ENCODE measurements around the gene SASH1. TPM values are rescaled to one million over a fixed set of nuclear protein-coding genes. Genes with fewer than 3 reads are reported as not detected.
"Not testable (repeated sequence)": the region's sequence is repeated elsewhere in the genome, so short reads cannot be mapped to it uniquely, and the experiment has no call there.

SASH1 gene
- total RNA-seq, 1 donor from 2014 or later: 0.41 TPM

GRCh38 chr6:148365041-148365440, 22.4 kb downstream of the SASH1 start:
- intact Hi-C loops (cut with micrococcal nuclease): no loop called here

GRCh38 chr6:148367411-148368024, 24.9 kb downstream of the SASH1 start:
- intact Hi-C loops (cut with micrococcal nuclease): no loop called here

GRCh38 chr6:148370176-148370575, 27.5 kb downstream of the SASH1 start:
- intact Hi-C loops (cut with micrococcal nuclease): no loop called here

DNA sequence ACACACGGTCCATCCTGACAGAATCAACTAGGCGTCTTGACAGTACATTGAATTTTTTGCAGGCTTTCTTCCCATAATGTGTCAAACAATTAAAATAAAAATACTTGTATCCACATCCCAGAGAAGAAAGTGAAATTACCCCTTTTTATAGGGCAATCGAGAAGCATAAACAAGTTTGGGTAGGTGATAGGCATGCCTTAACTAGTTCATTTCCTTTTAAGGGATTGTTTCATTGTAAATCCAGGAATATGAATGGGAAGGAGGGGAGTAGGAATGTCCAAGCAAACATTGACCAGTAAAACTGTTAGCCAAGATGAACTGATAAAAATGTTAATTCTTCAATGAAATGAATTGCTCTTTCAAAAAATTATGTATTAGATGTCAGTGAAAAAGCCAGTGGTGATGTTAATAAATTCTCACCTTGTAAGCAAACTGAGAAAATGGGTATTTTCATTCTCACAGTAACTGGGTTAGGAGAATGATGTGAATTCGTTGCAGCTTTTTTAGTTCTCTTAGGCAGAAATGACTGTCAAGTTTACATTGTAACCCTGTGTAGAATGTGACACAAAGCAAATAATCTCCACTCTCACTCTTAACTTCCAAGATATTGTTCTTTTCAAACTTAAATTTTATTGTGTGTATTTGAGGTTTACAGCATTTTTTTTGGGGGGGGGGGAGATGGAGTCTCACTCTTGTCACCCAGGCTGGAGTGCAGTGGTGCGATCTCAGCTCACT, 31.6 kb downstream of the SASH1 start:
- intact Hi-C loops (cut with micrococcal nuclease): no loop called here

DNA sequence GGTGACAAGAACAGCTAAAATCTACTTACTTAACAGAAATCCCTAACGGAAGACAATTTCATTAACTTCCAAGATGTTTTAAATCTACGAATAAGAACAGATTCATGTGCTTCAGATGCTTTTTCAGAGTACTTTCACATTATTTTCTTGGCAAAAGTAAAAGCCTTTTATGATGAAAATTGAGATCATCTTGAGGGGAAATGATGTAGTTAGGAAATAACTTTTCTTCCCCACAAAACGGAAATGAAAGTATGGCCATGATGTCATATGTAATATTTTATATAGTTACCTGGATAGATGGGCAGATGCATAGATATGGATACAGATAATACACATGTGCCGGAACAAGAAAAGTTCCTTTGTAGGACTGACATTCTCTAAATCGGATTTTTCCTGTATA, 32.8 kb downstream of the SASH1 start:
- intact Hi-C loops (cut with micrococcal nuclease): no loop called here

- intact Hi-C loops (cut with micrococcal nuclease): no loop called here
Observed at GRCh38 chr6:148379481-148379880, 36.8 kb downstream of the SASH1 start.

DNA sequence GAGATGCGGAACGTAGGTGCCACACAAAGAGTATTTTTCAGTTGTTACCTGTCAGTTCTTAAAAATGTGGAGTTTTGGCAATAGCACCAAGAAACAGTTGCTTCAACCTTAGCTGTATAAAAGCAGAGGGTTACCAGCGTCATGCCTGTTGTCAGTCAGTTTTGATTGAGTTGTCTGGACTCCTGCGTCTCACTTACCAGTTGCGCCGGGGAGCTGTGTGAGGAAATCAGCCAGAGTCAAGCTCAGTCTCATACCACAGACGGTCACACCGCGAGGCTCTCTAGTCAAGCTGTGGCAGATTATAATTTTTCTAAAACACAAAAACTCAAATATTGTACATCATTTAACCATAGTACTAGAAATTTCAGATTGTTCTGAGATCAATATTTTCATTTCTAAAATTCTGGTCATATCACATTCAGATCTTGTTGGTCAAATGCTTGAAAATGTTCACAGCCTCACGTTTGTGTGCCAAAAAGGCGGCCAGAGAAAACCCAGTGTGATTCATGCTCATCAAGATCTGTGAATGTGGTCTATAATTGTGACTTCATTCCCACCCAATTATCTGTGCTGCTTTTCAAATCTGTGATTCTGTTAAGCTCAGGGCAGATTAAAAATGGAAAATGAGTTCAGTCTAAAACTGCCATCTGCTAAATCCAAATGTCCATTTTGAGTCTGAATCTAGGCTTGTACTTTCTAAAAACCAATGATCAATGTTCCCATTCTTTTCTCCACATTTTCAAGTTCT, 37.5 kb downstream of the SASH1 start:
- intact Hi-C loops (cut with micrococcal nuclease): no loop called here

DNA sequence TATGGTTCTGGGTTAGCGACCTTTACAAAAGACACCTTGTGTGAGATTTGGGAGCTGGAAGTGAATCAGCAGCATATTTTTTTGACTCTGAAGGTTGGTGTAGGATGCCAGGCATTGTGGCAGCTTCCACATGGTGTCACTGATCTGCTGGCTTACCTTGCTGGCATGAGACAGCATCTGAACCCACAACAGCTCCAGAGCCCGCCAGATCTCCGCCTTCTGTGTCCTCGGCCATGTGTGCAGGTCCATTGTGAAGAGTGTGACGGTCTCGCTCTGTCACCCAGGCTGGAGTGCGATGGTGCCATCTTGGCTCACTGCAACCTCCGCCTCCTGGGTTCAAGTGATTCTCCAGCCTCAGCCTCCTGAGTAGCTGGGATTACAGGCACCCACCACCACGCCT, 39.4 kb downstream of the SASH1 start:
- intact Hi-C loops (cut with micrococcal nuclease): not testable (repeated sequence)

- intact Hi-C loops (cut with micrococcal nuclease): no loop called here
Observed at GRCh38 chr6:148382861-148383260, 40.2 kb downstream of the SASH1 start.

DNA sequence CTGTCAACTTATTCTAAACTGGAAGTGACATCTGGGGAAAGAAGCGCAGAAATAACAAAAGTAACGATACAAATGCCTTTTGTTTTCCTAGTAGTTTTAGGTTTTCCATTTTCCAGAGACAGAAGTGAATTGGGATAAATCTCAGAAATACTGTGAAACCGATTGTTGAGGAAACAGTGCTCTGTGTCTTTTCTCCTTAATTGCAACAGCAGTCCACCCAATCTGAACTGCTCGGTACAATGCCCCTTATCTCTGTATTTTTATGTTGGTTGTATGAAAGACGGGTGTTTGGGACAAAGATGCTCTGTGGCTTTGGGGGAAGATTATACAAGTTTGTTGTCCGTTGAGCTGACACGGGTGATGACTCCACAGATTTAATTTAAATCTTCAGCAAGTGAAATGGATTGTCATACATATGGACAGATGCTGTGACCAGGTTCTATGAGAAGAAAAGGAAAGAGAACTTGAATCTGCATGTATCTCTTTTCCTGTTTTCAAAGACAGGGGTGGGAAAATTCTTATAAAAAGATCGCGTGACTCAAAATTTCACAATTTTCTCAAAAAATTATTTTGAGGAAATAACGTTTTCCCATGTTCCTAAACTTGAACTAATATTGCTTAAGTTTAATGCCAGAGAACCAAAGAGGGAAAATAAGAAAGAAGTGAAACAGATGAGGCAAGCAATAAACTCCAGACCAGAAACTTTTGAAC, 41.2 kb downstream of the SASH1 start:
- intact Hi-C loops (cut with micrococcal nuclease): no loop called here

- intact Hi-C loops (cut with micrococcal nuclease): no loop called here
Observed at GRCh38 chr6:148385379-148385778, 42.7 kb downstream of the SASH1 start.

- intact Hi-C loops (cut with micrococcal nuclease): no loop called here
Observed at GRCh38 chr6:148388521-148388920, 45.9 kb downstream of the SASH1 start.

GRCh38 chr6:148389086-148389485, 46.4 kb downstream of the SASH1 start:
- intact Hi-C loops (cut with micrococcal nuclease): no loop called here

- intact Hi-C loops (cut with micrococcal nuclease): no loop called here
Observed at GRCh38 chr6:148389917-148390316, 47.3 kb downstream of the SASH1 start.

DNA sequence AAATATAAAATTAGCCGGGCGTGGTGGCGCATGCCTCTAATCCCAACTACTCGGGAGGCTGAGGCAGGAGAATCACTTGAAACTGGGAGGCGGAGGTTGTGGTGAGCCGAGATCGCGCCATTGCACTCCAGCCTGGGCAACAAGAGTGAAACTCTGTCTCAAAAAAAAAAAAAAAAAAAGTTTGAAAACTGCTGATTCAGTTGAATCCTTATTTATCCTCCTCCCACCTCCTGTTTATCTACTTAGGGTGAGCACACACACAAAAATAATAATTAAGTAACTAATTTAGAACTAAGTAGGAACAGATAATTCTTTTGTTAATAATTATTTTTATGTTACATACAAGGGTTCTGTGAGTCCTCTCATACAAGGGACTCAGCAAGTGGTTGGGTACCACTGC, 49.5 kb downstream of the SASH1 start:
- intact Hi-C loops (cut with micrococcal nuclease): not testable (repeated sequence)

DNA sequence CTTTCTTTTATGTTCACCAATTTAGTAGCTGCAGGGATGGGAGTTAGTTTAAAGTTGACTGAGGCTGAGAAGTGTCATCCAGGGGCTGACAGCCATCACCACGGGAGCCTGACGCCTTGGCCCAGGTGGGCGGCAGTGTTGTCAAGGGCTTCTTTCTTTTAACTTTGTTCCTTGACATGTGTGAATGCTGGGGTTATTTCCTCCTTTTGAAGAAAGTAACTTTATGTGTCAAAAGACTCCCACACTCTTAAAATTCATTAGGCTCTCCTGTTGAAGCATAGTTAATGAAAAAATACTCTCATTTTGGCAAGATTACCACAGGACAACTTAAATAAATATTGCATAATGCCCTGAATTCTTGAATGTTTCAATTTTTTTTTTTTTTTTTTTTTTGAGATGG, 50.0 kb downstream of the SASH1 start:
- intact Hi-C loops (cut with micrococcal nuclease): no loop called here

DNA sequence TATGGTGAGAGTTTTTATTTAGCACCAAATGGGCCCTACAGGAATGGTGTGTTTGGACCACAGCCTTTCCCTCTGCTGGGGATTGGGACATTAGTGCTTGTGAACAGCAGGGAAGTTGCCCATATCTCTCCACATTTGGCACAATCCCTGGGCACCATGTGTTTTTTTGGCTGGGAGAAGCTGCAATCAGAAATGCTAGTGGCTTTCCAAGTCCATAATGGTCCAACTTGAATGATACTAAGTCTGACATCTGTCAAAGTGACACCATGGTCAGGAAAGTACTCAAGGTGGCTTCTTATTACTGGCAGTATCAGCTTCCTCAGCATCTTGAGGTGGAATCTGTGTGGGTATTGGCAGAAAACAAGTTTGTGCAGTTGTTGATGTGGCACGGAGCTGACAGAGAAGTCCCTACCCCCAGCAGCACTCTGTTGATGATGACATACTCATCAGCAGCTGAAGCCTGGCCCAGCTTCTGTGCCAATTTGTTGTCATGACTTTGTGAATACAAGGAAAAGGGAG, 53.0 kb downstream of the SASH1 start:
- intact Hi-C loops (cut with micrococcal nuclease): no loop called here

- intact Hi-C loops (cut with micrococcal nuclease): no loop called here
Observed at GRCh38 chr6:148396411-148396810, 53.8 kb downstream of the SASH1 start.

DNA sequence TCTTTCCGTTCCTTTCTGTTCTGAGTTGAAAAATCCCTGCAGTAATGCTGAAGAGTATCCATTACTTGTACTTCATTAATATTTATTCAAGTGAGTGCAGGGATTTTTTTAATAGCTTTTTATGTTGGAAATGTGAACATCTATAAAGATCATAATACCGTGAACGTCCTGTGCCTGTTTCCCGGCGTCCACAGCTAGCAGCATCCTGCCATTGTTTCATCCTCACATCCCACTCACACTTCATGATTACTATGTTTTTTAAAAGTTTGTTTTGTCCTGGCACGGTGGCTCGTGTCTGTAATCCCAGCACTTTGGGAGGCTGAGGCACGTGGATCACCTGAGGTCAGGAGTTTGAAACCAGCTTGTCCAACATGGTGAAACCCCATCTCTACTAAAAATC, 54.3 kb downstream of the SASH1 start:
- intact Hi-C loops (cut with micrococcal nuclease): no loop called here

- intact Hi-C loops (cut with micrococcal nuclease): no loop called here
Observed at GRCh38 chr6:148398244-148398643, 55.6 kb downstream of the SASH1 start.

- intact Hi-C loops (cut with micrococcal nuclease): no loop called here
Observed at GRCh38 chr6:148398678-148399077, 56.0 kb downstream of the SASH1 start.

DNA sequence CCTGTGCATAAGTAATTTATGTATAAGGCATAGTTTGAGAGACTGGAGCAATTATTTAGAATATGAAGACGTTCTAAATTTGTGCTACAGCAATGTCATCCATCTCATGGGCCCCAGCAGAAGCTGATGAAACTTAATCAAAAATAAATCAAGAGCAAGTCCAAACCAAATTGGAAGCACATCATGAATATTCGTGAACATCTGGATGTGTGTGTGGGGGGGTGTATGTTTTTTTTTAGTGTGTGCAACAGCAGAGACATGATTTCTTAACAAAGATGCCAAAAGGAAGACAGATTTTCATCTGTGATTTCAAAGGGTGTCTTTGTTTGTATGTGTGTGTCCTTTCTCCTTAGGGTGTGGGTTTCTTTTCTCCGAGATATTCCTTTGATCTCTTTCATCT, 58.9 kb downstream of the SASH1 start:
- intact Hi-C loops (cut with micrococcal nuclease): no loop called here
